Measurements from ENCODE around the gene NR1I2. TPM values are rescaled to one million over a fixed set of nuclear protein-coding genes. Genes with fewer than 3 reads are reported as not detected.

Gene NR1I2
- total RNA-seq, 4 donors from 2014 or later, result not detected

- no peak for TF ChIP-seq POLR2A (IDR thresholded peaks at IDR 0.05)
- no peak overlapping the region for H3K4me3 ChIP-seq (ENCODE audit: low read depth, poor library complexity, severe bottlenecking)
- peak in 1 of 2 donors; percentile 62 for DNase-seq (ENCODE audit: low spot score in 2 of 2)
- intact Hi-C loops (cut with DNase I; ENCODE audit: low total_unique reads), result no loop called here
- WGBS, 2 donors, result 90 to 92% methylated on average over 8 of the region's 8 CpGs
Measured at GRCh38 chr3:119792270-119792669, 10.4 kb downstream of the NR1I2 start.

DNA sequence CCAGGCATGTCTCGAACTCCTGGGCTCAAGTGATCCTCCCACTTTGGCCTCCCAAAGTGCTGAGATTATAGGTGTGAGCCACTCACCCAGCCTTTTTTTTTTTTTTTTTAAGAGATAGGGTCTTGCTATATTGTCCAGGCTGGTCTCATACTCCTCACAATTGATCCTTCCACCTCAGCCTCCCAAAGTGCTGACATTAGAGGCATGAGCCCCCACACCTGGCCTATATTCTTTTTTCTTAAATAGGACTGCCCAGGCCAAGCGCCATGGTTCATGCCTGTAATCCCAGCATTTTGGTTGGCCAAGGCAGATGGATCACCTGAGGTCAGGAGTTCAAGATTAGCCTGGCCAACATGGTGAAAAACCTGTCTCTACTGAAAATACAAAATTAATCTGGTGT is 12.5 kb downstream of the NR1I2 start:
- intact Hi-C loops (cut with DNase I; ENCODE audit: low total_unique reads), result no loop called here
- no peak overlapping the region for H3K4me3 ChIP-seq (ENCODE audit: low read depth, poor library complexity, severe bottlenecking)
- 95 to 97% methylated on average over 2 of the region's 2 CpGs for WGBS, 2 donors
- no peak for TF ChIP-seq CTCF (IDR thresholded peaks at IDR 0.05)
- TF ChIP-seq POLR2A (IDR thresholded peaks at IDR 0.05), result no peak
- DNase-seq (ENCODE audit: low spot score in 2 of 2), result no peak

DNA sequence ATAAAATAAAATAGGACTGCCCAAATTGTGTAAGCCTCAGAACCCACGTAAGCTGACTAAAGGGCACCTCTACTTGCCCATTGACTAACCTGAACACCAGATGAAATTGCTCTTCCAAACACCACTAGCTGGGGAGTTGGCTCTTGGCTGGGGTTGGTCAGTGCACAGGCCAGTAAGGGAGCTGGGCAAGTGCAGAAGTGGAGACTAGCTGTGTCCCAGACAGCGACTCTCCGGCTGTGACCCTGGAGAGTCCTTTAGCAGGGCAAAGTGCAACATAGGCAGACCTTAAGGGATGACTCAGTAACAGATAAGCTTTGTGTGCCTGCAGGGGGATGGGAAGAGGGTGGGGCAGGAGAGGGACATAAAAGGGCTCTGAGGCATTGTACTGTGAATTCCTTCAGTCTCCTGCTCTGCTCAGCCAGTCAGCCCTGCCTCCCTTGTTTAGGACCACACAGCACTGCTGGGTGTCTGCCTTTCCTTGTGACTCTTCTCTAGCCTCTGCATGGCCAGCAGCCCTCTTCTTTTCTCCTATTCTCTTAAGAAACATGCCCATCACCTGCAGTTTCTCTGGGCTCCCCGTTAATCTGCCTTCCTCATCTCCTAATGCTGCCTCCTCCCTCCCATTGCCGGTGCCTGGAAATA is 13.2 kb downstream of the NR1I2 start:
- 47 to 55% methylated on average over 5 of the region's 5 CpGs for WGBS, 2 donors
- peak in 1 of 2 donors; percentile 26 for DNase-seq (ENCODE audit: low spot score in 2 of 2)
- intact Hi-C loops (cut with DNase I; ENCODE audit: low total_unique reads), result no loop called here
- TF ChIP-seq POLR2A (IDR thresholded peaks at IDR 0.05) (no peak), CTCF (IDR thresholded peaks at IDR 0.05) (peak in 1 of 3 donors; percentile 47)
- no peak overlapping the region for H3K4me3 ChIP-seq (ENCODE audit: low read depth, poor library complexity, severe bottlenecking)

GRCh38 chr3:119795849-119796248 is 13.9 kb downstream of the NR1I2 start:
- 78 to 85% methylated on average over 3 of the region's 3 CpGs for WGBS, 2 donors
- no peak overlapping the region for H3K4me3 ChIP-seq (ENCODE audit: low read depth, poor library complexity, severe bottlenecking)
- intact Hi-C loops (cut with DNase I; ENCODE audit: low total_unique reads), result no loop called here
- no peak for DNase-seq (ENCODE audit: low spot score in 2 of 2)
- no peak for TF ChIP-seq POLR2A (IDR thresholded peaks at IDR 0.05)
- no peak for TF ChIP-seq CTCF (IDR thresholded peaks at IDR 0.05)

- no peak overlapping the region for H3K4me3 ChIP-seq (ENCODE audit: low read depth, poor library complexity, severe bottlenecking)
- intact Hi-C loops (cut with DNase I; ENCODE audit: low total_unique reads), result no loop called here
- DNase-seq (ENCODE audit: low spot score in 2 of 2), result no peak
- WGBS, 2 donors, result 97 to 98% methylated on average over 2 of the region's 2 CpGs
- TF ChIP-seq POLR2A (IDR thresholded peaks at IDR 0.05), result no peak
- no peak for TF ChIP-seq CTCF (IDR thresholded peaks at IDR 0.05)
Measured at GRCh38 chr3:119796368-119796767, 14.5 kb downstream of the NR1I2 start.

DNA sequence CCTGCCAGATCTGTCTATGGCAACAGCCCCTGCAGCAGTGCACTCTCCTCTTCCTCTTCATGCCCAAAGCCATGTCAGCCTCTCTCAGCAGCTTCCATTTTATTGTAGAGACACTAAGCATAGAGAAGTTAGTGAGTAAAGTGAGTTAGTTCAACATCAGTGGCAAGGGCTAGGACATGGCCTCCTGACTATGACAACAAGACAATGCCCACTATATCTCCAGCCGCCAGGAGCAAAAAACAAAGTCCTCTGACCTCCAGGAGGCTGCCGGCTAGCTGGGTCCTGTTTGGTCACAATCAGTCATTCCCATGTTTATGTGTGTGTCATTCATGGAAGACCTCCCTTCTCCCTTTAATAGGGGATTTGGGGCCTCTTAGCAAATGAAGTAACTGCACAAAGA is 14.9 kb downstream of the NR1I2 start:
- no peak overlapping the region for H3K4me3 ChIP-seq (ENCODE audit: low read depth, poor library complexity, severe bottlenecking)
- WGBS, 2 donors, result 86 to 93% methylated on average over 2 of the region's 2 CpGs
- DNase-seq (ENCODE audit: low spot score in 2 of 2), result peak in 1 of 2 donors; percentile 53
- intact Hi-C loops (cut with DNase I; ENCODE audit: low total_unique reads), result no loop called here
- TF ChIP-seq CTCF (IDR thresholded peaks at IDR 0.05) (no peak), POLR2A (IDR thresholded peaks at IDR 0.05) (no peak)

Data from lower leg skin (tissue), 4 donors.